Muscle layer of colon (tissue), 2 donors: ENCODE results near the gene CUL2.
"Not testable (repeated sequence)": the region's sequence is repeated elsewhere in the genome, so short reads cannot be mapped to it uniquely, and the experiment has no call there.

Experiments used
- H3K27ac ChIP-seq: one replicate; pipeline ENCODE4 v1.7.0; 2013; ENCODE audit warnings: low read depth, mild to moderate bottlenecking, low read length, moderate library complexity
- H3K27me3 ChIP-seq, 2 donors: one replicate each; pipeline ENCODE4 v1.7.0; 2013; ENCODE audit warnings: low read length in 2 of 2, mild to moderate bottlenecking in 2 of 2; ENCODE audit not compliant: insufficient read depth in 2 of 2, control insufficient read depth in 1 of 2
- H3K36me3 ChIP-seq: one replicate; pipeline ENCODE4 v1.7.0; 2013; ENCODE audit warnings: mild to moderate bottlenecking, low read length; ENCODE audit not compliant: insufficient read depth
- H3K4me1 ChIP-seq: one replicate; pipeline ENCODE4 v1.7.0; 2013; ENCODE audit warnings: mild to moderate bottlenecking, low read length; ENCODE audit not compliant: insufficient read depth
- H3K4me3 ChIP-seq, 2 donors: one replicate each; pipeline ENCODE4 v1.7.0; 2013; ENCODE audit warnings: low read length in 2 of 2, low read depth in 1 of 2, mild to moderate bottlenecking in 1 of 2, moderate library complexity in 1 of 2
- H3K9ac ChIP-seq: one replicate; pipeline ENCODE4 v1.7.0; 2013; ENCODE audit warnings: low read length
- H3K9me3 ChIP-seq: one replicate; pipeline ENCODE4 v1.7.0; 2013; ENCODE audit warnings: mild to moderate bottlenecking, low read length
- donor health status: abdominal sarcoma.
- donor health status: Adenocarcinoma of cecum.

CUL2 gene

DNA sequence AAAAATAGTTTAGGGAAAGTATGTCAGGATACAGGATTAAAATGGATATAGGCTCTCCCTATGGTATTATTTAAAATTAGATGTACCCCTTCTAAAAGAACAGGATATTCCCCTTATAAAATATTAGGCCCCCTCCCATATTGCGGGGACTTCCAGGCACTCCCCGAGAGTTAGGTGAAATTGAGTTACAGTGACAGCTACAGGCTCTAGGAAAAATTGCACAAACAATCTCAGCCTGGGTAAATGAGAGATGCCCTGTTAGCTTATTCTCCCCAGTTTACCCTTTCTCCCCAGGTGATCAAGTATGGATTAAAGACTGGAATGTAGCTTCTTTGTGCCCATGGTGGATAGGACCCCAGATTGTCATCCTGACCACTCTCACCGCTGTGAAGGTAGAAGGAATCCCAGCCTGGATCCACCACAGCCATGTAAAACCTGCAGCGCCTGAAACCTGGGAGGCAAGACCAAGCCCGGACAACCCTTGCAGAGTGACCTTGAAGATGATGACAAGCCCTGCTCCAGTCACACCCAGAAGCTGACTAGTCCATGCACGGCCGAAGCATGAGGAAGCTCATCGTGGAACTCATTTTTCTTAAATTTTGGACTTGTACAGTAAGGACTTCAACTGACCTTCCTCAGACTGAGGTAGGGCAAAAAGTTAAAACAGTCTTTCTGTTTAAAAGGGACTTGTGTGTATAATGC lies 115.6 kb downstream of the CUL2 start:
- H3K9me3 ChIP-seq, H3K4me3 ChIP-seq, H3K36me3 ChIP-seq, H3K4me1 ChIP-seq, H3K9ac ChIP-seq, H3K27ac ChIP-seq, H3K27me3 ChIP-seq: not testable (repeated sequence)

DNA sequence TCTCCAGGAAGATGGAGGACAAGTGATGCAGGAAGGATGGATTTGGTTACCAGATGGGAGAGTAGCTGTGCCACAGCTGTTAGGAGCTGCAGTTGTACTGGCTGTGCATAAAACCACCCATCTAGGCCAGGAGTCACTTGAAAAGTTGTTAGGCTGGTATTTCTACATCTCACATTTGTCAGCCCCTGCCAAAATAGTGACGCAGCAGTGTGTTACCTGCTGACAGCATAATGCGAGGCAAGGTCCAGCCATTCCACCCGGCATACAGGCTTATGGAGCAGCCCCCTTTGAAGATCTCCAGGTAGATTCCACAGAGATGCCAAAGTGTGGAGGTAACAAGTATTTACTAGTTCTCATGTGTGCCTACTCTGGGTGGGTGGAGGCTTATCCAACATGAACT lies 116.4 kb downstream of the CUL2 start:
- not testable (repeated sequence) for H3K27ac ChIP-seq, H3K9ac ChIP-seq, H3K4me3 ChIP-seq

DNA sequence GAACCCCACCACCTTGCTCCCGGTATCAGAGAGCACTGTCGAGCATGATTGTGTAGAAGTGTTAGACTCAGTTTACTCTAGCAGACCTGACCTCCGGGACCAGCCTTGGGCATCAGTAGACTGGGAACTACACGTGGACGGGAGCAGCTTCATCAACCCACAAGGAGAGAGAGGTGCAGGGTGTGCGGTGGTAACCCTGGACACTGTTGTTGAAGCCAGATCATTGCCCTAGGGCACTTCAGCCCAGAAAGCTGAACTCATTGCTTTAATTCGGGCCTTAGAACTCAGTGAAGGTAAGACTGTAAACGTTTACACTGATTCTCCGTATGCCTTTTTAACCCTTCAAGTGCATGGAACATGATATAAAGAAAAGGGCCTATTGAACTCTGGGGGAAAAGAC lies 117.0 kb downstream of the CUL2 start:
- not testable (repeated sequence) for H3K9ac ChIP-seq, H3K9me3 ChIP-seq, H3K27me3 ChIP-seq, H3K4me1 ChIP-seq, H3K27ac ChIP-seq, H3K36me3 ChIP-seq, H3K4me3 ChIP-seq

More for the DNA sequence above, 116.4 kb downstream of the CUL2 start:
- not testable (repeated sequence) for H3K9me3 ChIP-seq, H3K27me3 ChIP-seq, H3K36me3 ChIP-seq, H3K4me1 ChIP-seq

GRCh38 chr10:34972591-34972990 lies 117.5 kb downstream of the CUL2 start:
- not testable (repeated sequence) for H3K27me3 ChIP-seq, H3K4me3 ChIP-seq, H3K27ac ChIP-seq, H3K4me1 ChIP-seq, H3K9ac ChIP-seq, H3K9me3 ChIP-seq, H3K36me3 ChIP-seq

DNA sequence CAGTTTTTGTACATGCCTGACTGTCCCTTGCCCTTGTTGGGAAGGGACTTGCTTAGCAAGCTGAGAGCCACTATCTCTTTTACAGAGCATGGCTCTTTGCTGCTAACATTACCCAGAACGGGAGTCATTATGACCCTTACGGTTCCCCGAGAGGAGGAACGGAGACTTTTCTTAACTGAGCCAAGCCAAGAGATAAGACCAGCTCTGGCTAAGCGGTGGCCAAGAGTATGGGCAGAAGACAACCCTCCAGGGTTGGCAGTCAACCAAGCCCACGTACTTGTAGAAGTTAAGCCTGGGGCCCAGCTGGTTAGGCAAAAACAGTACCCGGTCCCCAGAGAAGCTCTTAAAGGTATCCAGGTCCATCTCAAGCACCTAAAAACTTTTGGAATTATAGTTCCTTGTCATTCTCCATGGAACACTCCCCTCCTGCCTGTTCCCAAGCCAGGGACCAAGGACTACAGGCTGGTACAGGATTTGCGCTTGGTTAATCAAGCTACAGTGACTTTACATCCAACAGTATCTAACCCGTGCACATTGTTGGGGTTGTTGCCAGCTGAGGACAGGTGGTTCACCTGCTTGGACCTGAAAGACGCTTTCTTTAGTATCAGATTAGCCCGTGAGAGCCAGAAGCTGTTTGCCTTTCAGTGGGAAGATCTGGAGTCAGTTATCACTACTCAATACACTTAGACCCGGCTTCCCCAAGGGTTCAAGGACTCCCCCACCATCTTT lies 118.4 kb downstream of the CUL2 start:
- not testable (repeated sequence) for H3K9me3 ChIP-seq, H3K4me1 ChIP-seq, H3K27me3 ChIP-seq, H3K36me3 ChIP-seq, H3K9ac ChIP-seq, H3K27ac ChIP-seq, H3K4me3 ChIP-seq

- no peaks in the 10 kb centered on the region for H3K27me3 ChIP-seq
- H3K9ac ChIP-seq, result no peak overlapping the region
- H3K4me1 ChIP-seq, result no peaks in the 10 kb centered on the region
- no peak overlapping the region for H3K4me3 ChIP-seq
- no peaks in the 10 kb centered on the region for H3K36me3 ChIP-seq
- H3K9me3 ChIP-seq, result no peaks in the 10 kb centered on the region
- no peak overlapping the region for H3K27ac ChIP-seq
Measured at GRCh38 chr10:34969171-34969570, 121.0 kb downstream of the CUL2 start.

- H3K27ac ChIP-seq, result no peak overlapping the region
Measured at GRCh38 chr10:34967335-34967880, 122.7 kb downstream of the CUL2 start.

GRCh38 chr10:34966451-34966850 lies 123.7 kb downstream of the CUL2 start:
- H3K27me3 ChIP-seq, result no peaks in the 10 kb centered on the region
- H3K36me3 ChIP-seq, result no peaks in the 10 kb centered on the region
- no peak overlapping the region for H3K9ac ChIP-seq
- no peak overlapping the region for H3K4me3 ChIP-seq
- no peaks in the 10 kb centered on the region for H3K9me3 ChIP-seq
- no peak overlapping the region for H3K27ac ChIP-seq
- no peaks in the 10 kb centered on the region for H3K4me1 ChIP-seq

More at GRCh38 chr10:34967335-34967880, 122.7 kb downstream of the CUL2 start:
- H3K4me1 ChIP-seq, result no peaks in the 10 kb centered on the region
- no peaks in the 10 kb centered on the region for H3K36me3 ChIP-seq
- no peak overlapping the region for H3K9ac ChIP-seq
- no peaks in the 10 kb centered on the region for H3K9me3 ChIP-seq
- no peak overlapping the region for H3K4me3 ChIP-seq
- H3K27me3 ChIP-seq, result no peaks in the 10 kb centered on the region

GRCh38 chr10:34966040-34966439 lies 124.1 kb downstream of the CUL2 start:
- no peaks in the 10 kb centered on the region for H3K36me3 ChIP-seq
- no peaks in the 10 kb centered on the region for H3K27me3 ChIP-seq
- H3K9me3 ChIP-seq, result no peaks in the 10 kb centered on the region
- no peaks in the 10 kb centered on the region for H3K4me1 ChIP-seq
- H3K9ac ChIP-seq, result no peak overlapping the region
- H3K4me3 ChIP-seq, result no peak overlapping the region
- H3K27ac ChIP-seq, result no peak overlapping the region

- no peaks in the 10 kb centered on the region for H3K27me3 ChIP-seq
- no peak overlapping the region for H3K4me3 ChIP-seq
- H3K9me3 ChIP-seq, result no peaks in the 10 kb centered on the region
- no peak overlapping the region for H3K27ac ChIP-seq
- no peak overlapping the region for H3K9ac ChIP-seq
- H3K36me3 ChIP-seq, result no peaks in the 10 kb centered on the region
- no peaks in the 10 kb centered on the region for H3K4me1 ChIP-seq
Measured at GRCh38 chr10:34964166-34964800, 125.9 kb downstream of the CUL2 start.

- no peak overlapping the region for H3K9ac ChIP-seq
- no peaks in the 10 kb centered on the region for H3K9me3 ChIP-seq
Measured at GRCh38 chr10:34962866-34963265, 127.3 kb downstream of the CUL2 start.

More at GRCh38 chr10:34962866-34963265, 127.3 kb downstream of the CUL2 start:
- Histone ChIP-seq H3K4me1 (no peaks in the 10 kb centered on the region), H3K36me3 (no peaks in the 10 kb centered on the region), H3K27me3 (no peaks in the 10 kb centered on the region), H3K27ac (no peak overlapping the region), H3K4me3 (no peak overlapping the region)
